ENCODE measurements around the gene SDHAF3. TPM values are rescaled to one million over a fixed set of nuclear protein-coding genes. Genes with fewer than 3 reads are reported as not detected.

Gene SDHAF3
- 3.5 and 7.9 TPM in 2 replicates for total RNA-seq

GRCh38 chr7:97117372-97118188 is at the start of gene SDHAF3:
SDHAF3 (plus strand) TSS chr7:97117698; CDS start chr7:97117724, 26 bp downstream.

Other genes starting within 250 kb of the SDHAF3 start
- gene DLX6, start 112.1 kb upstream of the SDHAF3 start, total RNA-seq, result not detected in 2 replicates
- gene DLX5, start 92.9 kb upstream of the SDHAF3 start, total RNA-seq, result not detected in 2 replicates